A673 (cell line): ENCODE measurements around the gene FNDC3B. TPM values are rescaled to one million over a fixed set of nuclear protein-coding genes. Genes with fewer than 3 reads are reported as not detected.

Experiments
- BruUV-seq: library from RNA; stranded (reverse); fragments of 400-500 nt; replicated peaks from 2 replicates; lab custom pipeline; 2021; lab: Mats Ljungman, UMichigan
- CTCF ChIA-PET: fragments of 300-600 bp; sonication (Branson Sonifier 250); formaldehyde crosslinking; loops from one replicate; lab custom pipeline; 2022; ENCODE audit warnings: antibody characterized with exemption; lab: Charles Lee
- POLR2A ChIA-PET: fragments of 300-600 bp; sonication (Branson Sonifier 250); formaldehyde crosslinking; loops from one replicate; lab custom pipeline; 2022; ENCODE audit warnings: antibody characterized with exemption; ENCODE audit not compliant: low non-redundant PET; lab: Charles Lee
- DNase-seq: peaks from one replicate; pipeline ENCODE4 v3.0.0-alpha.2; 2015; ENCODE audit warnings: low spot score
- H3K27ac ChIP-seq: fragments of 200-600 bp; sonication (generic); 2 replicates; pipeline ENCODE4 v1.5.1; 2016; ENCODE audit warnings: mixed run types, low read depth, mild to moderate bottlenecking, mixed read lengths, antibody characterized with exemption, low read length; ENCODE audit not compliant: poor library complexity, severe bottlenecking
- H3K27me3 ChIP-seq: fragments of 200-600 bp; sonication (generic); replicated peaks from 2 replicates; pipeline ENCODE4 v1.6.1; 2017; ENCODE audit warnings: mixed run types, low read depth, mild to moderate bottlenecking, mixed read lengths, antibody characterized with exemption, low read length; ENCODE audit not compliant: insufficient read depth, poor library complexity
- H3K36me3 ChIP-seq: fragments of 200-600 bp; sonication (generic); 2 replicates; pipeline ENCODE4 v1.6.1; 2016; ENCODE audit warnings: mixed run types, mild to moderate bottlenecking, mixed read lengths, antibody characterized with exemption, low read length; ENCODE audit not compliant: insufficient read depth, poor library complexity, severe bottlenecking
- H3K4me1 ChIP-seq: fragments of 200-600 bp; sonication (generic); 2 replicates; pipeline ENCODE4 v1.6.1; 2017; ENCODE audit warnings: mixed run types, mild to moderate bottlenecking, mixed read lengths, antibody characterized with exemption, low read length; ENCODE audit not compliant: insufficient read depth, poor library complexity, severe bottlenecking
- H3K4me3 ChIP-seq: fragments of 200-600 bp; sonication (generic); 2 replicates; pipeline ENCODE4 v1.5.1; 2016; ENCODE audit warnings: low read depth, mixed run types, mild to moderate bottlenecking, mixed read lengths, low read length; ENCODE audit not compliant: poor library complexity, severe bottlenecking
- H3K9me3 ChIP-seq: fragments of 200-600 bp; sonication (generic); 2 replicates; pipeline ENCODE4 v1.6.1; 2016; ENCODE audit warnings: mixed run types, low read depth, mild to moderate bottlenecking, mixed read lengths, antibody characterized with exemption, low read length; ENCODE audit not compliant: poor library complexity, severe bottlenecking
- CTCF ChIP-seq: fragments of 300-800, 200-600 bp; sonication (generic); conservative IDR thresholded peaks from 2 replicates; pipeline ENCODE4 v1.5.1; 2017; ENCODE audit warnings: low read depth, mild to moderate bottlenecking, antibody characterized with exemption, low read length, moderate library complexity, mixed read lengths
- EZH2 ChIP-seq: fragments of 200-600 bp; sonication (generic); IDR thresholded peaks from 2 replicates; pipeline ENCODE4 v1.6.1; 2017; ENCODE audit warnings: borderline replicate concordance, low read depth, mild to moderate bottlenecking, mixed read lengths, antibody characterized with exemption, low read length; ENCODE audit not compliant: poor library complexity, severe bottlenecking
- intact Hi-C: fragments of 100-400 bp; cut with micrococcal nuclease; formaldehyde crosslinking; loops from one replicate; pipeline ENCODE4 v1.10.0; 2022; ENCODE audit not compliant: unreplicated experiment
- total RNA-seq: library from RNA; stranded (reverse); gene quantifications from 2 replicates; pipeline ENCODE4 v1.2.3, GENCODE V29; 2021

The FNDC3B gene
- total RNA-seq, 1 experiment from 2014 or later, result 50.8 TPM

- intact Hi-C loops, result loop anchor here (10.0 kb wide), 1 partner anchor 584 kb away; no protein-coding TSS in a partner anchor
- ChIA-PET POLR2A (no interaction called here), CTCF (no interaction called here)
- H3K9me3 ChIP-seq, result no peaks in the 10 kb centered on the region
- no peak for TF ChIP-seq EZH2
- no peak for TF ChIP-seq CTCF
- no peaks in the 10 kb centered on the region for H3K4me1 ChIP-seq
- no TSS peak for BruUV-seq
- no peak overlapping the region for H3K27ac ChIP-seq
- H3K36me3 ChIP-seq, result no peaks in the 10 kb centered on the region
- no peak overlapping the region for H3K4me3 ChIP-seq
- no peaks in the 10 kb centered on the region for H3K27me3 ChIP-seq
- DNase-seq, result no peak
Measured at GRCh38 chr3:172359231-172359630, 319.9 kb downstream of the FNDC3B start.

GRCh38 chr3:172359996-172360395 is 320.6 kb downstream of the FNDC3B start:
- no peaks in the 10 kb centered on the region for H3K36me3 ChIP-seq
- no peaks in the 10 kb centered on the region for H3K4me1 ChIP-seq
- no peaks in the 10 kb centered on the region for H3K27me3 ChIP-seq
- intact Hi-C loops, result loop anchor here (10.0 kb wide), 1 partner anchor 585 kb away; no protein-coding TSS in a partner anchor
- H3K27ac ChIP-seq, result no peak overlapping the region
- ChIA-PET CTCF (no interaction called here), POLR2A (no interaction called here)
- H3K4me3 ChIP-seq, result no peak overlapping the region
- no peaks in the 10 kb centered on the region for H3K9me3 ChIP-seq
- BruUV-seq, result no TSS peak
- TF ChIP-seq EZH2 (no peak), CTCF (no peak)
- no peak for DNase-seq

GRCh38 chr3:172362583-172362982 is 323.2 kb downstream of the FNDC3B start:
- no peaks in the 10 kb centered on the region for H3K27me3 ChIP-seq
- no peaks in the 10 kb centered on the region for H3K36me3 ChIP-seq
- no peaks in the 10 kb centered on the region for H3K9me3 ChIP-seq
- no peak for TF ChIP-seq CTCF
- TF ChIP-seq EZH2, result no peak
- no peak for DNase-seq
- BruUV-seq, result no TSS peak
- intact Hi-C loops, result no loop called here
- H3K4me1 ChIP-seq, result no peaks in the 10 kb centered on the region
- POLR2A ChIA-PET, result no interaction called here
- no peak overlapping the region for H3K4me3 ChIP-seq
- no peak overlapping the region for H3K27ac ChIP-seq
- CTCF ChIA-PET, result no interaction called here
